Pons (tissue), 1 donor: ENCODE data around the gene ENOX1.
"Not testable (repeated sequence)": the region's sequence is repeated elsewhere in the genome, so short reads cannot be mapped to it uniquely, and the experiment has no call there.

Source experiments
- DNase-seq: peaks from one replicate; pipeline ENCODE4 v3.0.0-alpha.2; 2016; ENCODE audit warnings: low spot score

Gene ENOX1

DNA sequence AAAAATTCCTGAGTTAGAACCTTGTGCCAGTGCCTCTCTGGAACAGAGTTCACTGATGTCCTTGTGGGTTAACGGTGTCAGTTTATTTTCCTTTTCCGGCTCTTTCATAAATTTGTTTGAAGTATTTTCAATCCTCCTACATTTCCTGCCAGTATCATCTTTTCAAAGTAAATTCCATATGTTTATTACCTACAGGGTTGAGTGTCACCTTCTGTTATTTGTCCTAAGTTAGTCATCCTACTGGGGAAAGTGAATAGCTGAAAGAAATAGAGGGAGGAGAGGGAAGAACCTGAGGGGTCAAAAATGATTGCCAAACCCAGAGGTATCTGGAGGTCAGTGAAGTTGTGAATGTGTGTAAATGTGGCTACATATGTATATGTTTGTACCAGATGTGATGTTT is 582.2 kb downstream of the ENOX1 start:
- DNase-seq, result no peak

DNA sequence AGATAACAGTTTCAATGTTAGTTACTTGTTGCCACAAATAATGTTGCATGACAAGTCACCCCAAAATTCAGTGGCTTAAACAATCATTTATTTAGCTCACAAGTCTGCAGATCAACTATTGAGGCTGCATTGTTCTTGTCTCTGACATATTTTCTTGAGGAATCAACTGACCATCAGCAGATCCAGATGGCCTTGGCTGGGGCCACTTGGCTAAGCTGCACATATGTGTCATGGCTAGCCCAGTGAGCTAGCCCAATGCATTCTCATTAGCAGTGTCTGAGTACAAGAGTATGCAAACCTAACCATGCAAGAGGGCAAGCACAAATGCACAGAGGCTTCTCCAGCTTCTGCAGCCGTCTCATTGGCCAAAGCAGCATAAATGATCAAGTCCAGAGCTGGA is 583.0 kb downstream of the ENOX1 start:
- no peak for DNase-seq

DNA sequence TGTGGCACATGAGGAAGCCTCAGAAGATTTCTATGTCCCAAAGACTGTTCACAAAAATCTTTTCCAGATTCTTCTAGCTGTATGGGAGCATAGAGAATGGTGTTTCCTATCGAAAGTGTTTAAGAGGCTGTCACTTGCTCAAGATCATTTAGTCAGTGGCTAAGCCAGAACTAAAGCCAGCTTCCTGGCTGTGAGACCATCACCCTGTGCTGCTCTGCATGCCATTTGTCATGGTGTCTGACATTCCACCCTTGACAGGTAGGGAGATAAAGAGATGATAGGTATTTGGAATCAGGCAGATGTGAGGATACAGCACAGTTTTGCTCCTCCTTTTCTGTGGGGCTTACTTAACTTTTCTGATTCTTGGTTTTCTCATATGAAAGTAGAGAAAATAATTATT is 586.0 kb downstream of the ENOX1 start:
- no peak for DNase-seq

DNA sequence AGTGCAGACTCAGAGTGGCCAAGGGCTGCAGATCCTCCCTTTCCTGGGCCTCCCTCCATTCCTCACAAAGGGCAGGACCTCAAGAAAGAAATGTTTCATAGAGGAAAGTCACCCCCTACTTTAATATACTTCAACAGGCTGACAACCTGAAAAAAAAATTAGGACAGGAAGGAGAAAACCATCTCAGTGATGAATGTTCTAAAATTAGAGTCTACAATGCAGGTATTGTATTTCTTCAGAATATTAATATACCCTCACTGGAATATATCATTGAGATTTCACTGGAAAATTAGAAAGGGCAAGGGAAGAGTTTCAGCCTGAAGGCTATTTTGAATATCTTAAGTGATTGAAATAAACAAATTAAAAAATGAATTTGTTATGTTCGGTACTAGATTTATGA is 586.5 kb downstream of the ENOX1 start:
- DNase-seq, result no peak

DNA sequence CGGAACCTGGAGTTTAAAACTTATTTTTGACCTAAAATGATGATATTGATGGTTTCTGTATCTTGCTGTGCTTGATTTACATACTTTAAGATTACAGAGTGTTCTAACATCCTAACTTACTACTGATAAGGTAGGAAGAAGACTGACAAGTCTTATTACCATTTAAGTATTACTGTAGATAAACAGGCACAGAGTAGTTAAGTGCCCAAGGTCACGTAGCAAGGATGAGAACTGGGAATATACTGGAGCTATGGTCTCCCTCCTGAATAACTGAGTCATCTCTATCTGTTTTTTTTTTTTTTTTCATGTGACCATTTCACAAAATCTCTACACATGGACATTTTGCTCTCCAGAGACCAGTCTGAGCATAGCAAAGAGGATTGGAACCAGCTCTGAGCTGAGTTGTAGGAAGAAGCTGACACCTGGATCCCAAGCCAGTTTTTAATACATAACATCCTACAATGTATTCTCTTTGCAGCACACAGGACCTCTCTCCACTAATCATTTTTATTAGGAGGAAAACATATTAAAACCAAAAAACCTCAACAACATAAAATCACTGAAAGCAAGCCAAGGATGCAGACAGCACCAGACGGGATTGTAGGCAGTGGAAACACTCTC is 589.9 kb downstream of the ENOX1 start:
- no peak for DNase-seq

DNA sequence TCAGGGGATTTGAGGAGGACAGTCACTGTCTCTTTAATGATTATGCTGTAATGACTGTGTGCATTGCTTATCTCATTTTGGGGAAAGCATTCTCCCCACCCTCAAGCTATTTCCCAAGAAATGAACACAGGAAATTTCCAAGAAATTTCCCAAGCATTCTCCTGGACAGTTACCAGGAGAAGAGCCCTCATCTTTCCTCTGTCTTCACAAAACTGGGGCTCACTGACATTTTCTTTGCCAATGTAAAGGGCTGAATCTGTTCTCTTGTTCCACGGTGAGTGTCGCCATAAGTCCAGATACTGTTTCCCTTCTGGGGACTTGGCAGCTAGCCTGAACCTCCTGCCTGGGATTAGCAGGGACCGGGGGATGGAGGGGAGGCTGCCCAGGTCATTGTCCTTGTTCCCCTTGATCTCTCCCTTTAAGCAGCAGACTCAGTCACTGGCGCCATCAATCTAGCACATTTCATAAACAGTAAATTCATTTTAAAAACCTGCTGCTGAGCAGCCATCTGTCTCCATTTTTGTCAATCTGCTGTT is 590.6 kb downstream of the ENOX1 start:
- DNase-seq, result peak; percentile 42

DNA sequence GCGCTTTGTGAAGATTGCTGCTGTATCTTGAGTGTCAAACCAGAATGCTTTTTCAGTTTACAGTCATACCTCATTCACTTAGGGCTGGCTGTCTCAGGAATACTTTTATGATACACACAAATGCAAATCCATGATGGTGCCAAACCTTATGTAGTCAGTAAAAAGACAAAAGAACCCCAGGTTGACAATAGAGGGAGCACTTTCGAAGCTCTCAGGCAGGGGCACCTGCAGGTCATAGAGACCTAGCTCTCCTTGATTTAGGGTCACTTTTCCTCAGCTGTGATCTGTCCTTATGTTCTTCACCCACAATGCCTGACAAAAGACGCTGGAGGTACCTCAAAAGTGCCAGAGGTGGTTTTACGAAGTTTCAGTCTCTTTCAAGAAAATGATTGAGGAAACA is 591.2 kb downstream of the ENOX1 start:
- DNase-seq, result no peak

DNA sequence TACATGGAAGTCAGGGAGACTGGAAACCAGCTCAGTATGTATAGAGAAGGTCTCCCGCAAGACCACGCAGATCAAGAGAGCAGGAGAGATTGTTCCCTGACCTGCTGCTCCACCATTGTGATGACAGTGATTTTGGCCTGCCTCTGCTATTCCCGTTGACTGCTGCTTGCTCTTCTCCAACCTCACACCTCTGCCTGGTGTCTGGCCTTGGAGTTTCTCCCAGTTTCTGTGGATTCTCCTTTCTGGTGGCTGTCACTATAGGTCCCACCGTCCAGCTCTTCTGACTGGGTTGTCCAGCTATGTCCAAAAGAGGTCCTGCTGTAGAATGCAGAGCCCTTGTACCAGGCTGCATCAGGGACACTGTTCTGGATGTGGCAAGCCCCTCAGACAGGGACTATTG is 591.7 kb downstream of the ENOX1 start:
- DNase-seq, result no peak

DNA sequence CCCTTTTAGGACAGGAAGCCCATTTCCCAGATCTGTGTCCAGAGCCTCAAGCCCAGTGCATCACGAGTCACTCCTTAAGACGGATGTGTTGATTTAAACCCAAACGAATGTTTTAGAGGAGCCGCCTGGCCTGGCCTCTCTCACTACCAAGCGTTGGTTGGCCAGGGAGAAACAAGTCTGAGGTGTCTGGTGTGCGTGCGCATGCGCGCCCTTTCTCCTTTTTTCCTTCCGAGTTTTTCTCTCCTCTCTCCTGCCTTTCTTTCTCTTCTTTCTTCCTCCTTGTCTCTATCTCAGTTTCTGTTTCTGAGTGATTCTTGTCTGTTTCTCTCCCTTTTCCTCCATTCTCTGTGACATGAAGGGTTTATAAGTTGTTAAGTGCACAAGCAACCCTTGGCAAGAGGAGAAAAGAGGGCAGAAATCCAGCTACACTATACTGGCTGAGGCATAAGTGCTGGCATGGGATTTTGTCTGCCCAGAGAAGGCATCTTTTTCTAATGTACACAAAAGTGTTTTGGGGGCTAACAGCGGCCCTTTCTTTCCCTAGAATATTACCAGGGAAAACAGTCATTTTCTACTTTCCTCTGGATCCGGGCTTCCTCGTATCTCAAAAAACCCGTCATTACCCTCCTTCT is 592.9 kb downstream of the ENOX1 start:
- DNase-seq, result no peak

DNA sequence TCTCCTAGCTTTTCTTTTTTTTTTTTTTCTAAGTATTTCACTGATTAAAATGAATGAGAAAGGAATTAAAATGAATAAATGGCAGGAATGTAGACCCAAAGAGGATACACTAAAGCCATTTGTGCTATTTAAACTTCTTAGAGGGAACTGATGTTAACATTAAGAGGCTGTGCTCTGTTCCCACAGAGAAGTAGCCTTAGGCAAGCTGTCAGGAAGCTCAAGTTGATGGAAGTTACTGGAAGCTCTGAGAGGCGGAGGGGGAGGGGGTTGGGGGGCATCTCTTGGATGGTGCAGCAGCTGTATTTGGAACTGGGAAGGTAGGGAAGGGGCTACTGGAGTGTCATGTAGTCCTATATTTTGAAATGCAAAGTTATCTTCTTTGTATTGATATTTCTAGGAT is 595.2 kb downstream of the ENOX1 start:
- DNase-seq, result no peak

DNA sequence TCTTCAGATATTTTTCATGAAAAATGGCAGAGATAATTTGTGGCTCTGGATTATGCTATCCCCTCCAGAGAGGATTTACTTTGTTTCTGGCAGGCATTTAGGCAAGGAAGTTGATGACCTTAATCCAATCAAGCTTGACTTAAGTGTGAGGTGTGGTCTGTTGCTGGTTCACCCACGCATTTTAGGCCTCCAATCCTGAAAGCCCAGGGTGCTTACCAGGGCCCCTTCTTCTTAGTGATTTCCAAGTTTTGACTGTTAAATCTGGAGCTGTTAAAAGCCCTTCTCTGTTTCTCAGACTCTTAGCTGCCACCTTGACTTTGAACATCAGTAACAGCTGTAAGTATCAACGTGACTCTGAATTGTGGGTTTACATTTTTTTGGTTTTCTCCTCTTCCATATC is 601.5 kb downstream of the ENOX1 start:
- no peak for DNase-seq

DNA sequence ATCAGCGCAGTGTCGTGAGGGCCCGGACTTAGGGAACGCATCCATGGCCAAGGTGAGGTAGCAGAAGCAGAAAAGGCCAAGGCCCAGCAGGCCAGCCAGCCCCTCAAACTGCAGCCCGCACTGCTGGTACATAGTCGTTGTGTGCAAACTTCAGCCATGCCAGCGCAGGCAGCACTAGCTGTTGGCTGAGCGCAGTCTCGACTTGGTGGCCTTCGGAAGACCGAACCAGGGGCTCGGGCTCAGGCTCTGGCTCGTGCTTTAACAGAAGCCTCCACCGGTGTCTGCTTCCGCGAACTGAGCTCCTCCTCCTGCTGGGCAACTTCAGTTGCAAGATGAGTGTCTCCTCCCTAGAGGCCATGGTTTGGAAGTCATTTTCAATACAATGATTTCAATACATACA is 605.9 kb downstream of the ENOX1 start:
- DNase-seq, result no peak

DNA sequence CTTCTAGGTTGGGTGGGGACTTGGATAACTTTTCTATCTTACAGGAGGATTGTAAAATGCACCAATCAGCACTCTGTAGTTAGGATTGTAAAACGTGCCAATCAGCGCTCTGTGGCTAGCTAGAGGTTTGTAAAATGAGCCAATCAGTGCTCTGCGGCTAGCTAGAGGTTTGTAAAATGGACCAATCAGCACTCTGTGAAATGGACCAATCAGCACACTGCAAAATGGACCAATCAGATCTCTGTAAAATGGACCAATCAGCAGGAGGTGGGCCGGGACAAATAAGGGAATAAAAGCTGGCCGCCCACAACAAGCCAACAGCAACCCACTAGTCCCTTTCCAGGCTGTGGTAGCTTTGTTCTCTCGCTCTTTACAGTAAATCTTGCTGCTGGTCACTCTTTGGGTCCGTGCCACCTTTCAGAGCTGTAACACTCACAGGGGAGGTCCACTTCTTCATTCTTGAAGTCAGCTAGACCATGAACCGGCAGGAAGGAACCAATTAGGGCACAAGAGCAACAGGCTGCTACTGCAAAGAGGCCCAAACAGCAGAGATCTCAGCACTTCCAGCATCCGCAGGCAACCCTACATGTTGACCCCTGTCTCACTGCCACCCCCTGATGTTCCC is 606.6 kb downstream of the ENOX1 start:
- DNase-seq, result no peak

DNA sequence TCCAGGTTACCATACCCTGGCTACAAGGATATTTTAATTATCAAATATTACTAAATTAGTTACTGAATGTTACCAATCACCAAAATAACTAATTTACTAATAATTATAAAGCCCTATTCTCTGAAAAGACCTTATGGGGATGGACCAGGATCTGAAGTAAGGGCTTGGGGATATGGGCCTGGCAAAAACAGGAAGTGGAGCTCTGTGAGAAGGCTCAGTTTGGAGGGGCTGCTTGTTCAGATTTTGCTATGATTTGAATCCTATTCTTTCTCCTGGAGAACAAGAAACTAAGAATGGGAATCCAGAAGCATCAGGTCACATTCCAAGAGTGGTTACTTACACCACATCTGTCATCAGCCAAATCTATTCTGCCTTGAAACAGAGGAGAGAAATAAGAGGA is 615.3 kb downstream of the ENOX1 start:
- DNase-seq, result no peak

DNA sequence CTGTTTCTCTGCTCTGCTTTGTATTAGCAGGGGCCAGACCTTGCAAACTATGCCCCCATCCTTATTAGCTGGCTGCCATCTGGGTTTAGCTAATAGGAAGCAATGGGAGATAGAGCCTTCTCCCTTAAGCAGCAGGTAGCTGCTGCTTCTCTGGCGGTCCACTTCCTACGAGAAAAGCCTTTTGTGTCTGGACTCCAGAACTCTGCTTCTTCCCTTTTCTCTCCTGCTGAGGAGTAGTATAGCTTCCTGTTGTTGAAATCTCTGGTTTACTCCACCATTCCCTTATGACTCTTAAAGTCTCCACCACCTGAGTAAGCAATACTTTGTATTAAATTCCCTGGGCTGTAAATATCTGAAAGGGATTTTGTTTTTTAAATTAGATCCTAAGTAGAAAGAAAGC is 616.3 kb downstream of the ENOX1 start:
- DNase-seq, result no peak

DNA sequence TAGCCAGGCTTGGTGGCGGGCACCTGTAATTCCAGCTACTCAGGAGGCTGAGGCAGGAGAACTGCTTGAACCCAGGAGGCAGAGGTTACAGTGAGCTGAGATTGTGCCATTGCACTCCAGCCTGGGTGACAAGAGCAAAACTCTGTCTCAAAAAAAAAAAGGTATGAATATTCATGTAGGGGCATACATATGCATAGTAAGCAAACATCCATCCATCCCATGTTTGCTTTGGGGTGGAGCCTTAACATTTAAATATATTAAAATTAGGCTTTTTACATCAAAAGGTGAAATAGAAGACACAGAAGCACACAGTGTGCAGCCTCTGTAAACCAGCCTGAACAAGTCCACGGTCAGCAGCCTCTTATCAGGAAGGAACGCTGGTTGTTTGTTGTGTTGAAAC is 618.3 kb downstream of the ENOX1 start:
- DNase-seq, result not testable (repeated sequence)

DNA sequence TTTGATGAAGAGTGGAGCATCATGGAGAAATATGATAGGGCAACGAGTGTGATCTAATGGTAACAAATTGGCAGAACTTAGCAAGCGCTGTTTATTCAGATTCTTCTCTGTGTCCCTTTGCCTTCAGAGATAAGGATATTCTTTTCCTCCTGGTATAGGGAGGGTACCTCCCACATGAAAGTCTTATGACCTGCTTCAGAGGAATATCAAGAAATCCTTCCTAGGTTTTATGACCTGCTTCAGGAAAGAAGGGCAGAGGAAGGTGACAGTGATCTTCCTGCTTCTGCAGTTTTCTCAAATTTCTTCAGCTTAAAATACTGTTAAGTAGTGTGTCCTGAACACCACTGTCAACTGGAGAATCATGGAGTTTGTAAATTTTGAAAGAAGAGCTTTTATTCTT is 619.0 kb downstream of the ENOX1 start:
- no peak for DNase-seq

DNA sequence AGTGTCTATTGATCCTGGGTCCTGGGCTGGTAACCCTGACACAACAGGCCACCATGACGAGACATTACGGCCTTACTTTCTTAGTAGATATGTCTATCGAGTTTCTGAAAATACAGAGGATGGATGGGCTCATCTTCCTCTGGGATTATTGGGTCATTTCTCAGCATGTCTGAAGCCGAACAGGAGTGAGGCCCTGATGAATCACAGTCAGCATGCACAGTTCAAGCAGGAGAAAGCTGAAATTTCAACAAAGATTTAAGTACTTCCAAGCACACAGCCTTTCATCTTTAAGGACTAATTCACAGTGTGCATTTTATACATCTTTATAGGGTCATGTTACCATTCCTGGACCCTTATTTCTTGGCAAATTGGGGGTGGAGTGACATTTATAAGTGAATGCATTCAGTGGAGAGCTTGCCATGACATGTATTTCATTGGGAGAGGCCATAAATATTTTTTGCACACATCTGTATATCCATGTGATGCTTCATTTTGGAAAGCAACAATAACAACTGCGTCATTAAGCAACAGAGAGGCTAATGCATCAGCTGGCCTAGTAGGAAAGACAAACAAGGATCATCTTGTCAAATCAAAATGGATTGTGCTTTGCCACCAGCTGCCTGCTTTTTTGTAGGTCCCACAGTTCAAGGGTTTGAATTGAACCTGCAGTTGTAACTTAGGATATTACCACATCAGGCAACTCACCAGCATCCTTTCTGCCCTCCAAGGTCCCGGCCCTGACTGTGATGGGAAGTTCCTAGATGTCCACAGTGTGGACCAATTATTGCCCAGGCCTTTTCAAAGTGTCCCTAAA is 619.9 kb downstream of the ENOX1 start:
- no peak for DNase-seq
